Right atrium auricular region (tissue), 2 donors: Measurements from ENCODE around the gene HPSE2. TPM values are rescaled to one million over a fixed set of nuclear protein-coding genes. Genes with fewer than 3 reads are reported as not detected.

Experiments used
- DNase-seq: peaks from one replicate; pipeline ENCODE4 v3.0.0-alpha.2; 2019; ENCODE audit warnings: low spot score
- H3K27ac ChIP-seq, 2 donors: fragments of 200-600 bp; sonication (generic); 1 replicate in 1 of 2; 2 replicates in 1 of 2; pipeline ENCODE4 v1.5.1; 2016 to 2019
- H3K27me3 ChIP-seq, 2 donors: fragments of 200-600 bp; sonication (generic); one replicate each; pipeline versions ENCODE4 v1.5.1 to v1.6.0; 2017 to 2019
- H3K36me3 ChIP-seq: fragments of 200-600 bp; sonication (generic); one replicate; pipeline ENCODE4 v1.5.1; 2016
- H3K4me1 ChIP-seq, 2 donors: fragments of 200-600 bp; sonication (generic); one replicate each; pipeline versions ENCODE4 v1.5.1 to v1.6.0; 2017 to 2019
- H3K4me3 ChIP-seq, 2 donors: fragments of 200-600 bp; sonication (generic); 1 replicate in 1 of 2; 2 replicates in 1 of 2; pipeline ENCODE4 v1.5.1; 2017 to 2019; ENCODE audit warnings: mild to moderate bottlenecking in 1 of 2, moderate library complexity in 1 of 2
- H3K9me3 ChIP-seq, 2 donors: fragments of 200-600 bp; sonication (generic); one replicate each; pipeline ENCODE4 v1.5.1; 2019
- CTCF ChIP-seq, 2 donors: fragments of 200-600 bp; sonication (generic); IDR thresholded peaks; one replicate each; pipeline ENCODE4 v1.5.1; 2019; ENCODE audit warnings: antibody characterized with exemption in 2 of 2
- total RNA-seq, 2 donors: library from RNA; depleted of rRNA; stranded (reverse); fragments of >200 nt; gene quantifications; one replicate each; pipeline ENCODE4 v1.1.0, GENCODE V29; 2016

HPSE2 gene
- total RNA-seq, 2 donors from 2014 or later, result not detected

DNA sequence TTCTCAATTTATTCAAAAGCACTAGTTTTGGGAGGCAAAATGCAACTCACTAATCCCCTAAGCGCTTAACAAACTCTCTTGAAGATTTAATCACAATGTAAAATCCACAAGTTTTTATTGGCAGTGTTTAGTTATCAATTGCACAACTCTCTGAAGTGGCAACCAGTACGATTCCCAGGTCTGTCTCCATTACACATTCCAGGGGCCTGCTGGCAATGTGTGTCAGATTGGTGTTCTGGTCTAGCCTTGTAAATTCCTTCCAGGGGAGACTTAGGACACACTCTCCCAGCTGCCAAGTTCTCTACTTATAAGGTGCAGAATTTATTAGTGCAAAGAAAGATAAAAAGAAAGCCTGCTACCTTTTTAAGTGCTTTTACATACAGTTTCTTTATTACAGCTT is 624.2 kb downstream of the HPSE2 start:
- Histone ChIP-seq H3K27me3 (no peaks in the 10 kb centered on the region), H3K27ac (no peak overlapping the region)

GRCh38 chr10:98610836-98611235 is 624.8 kb downstream of the HPSE2 start:
- Histone ChIP-seq H3K27me3 (no peaks in the 10 kb centered on the region), H3K4me3 (no peak overlapping the region), H3K4me1 (no peaks in the 10 kb centered on the region), H3K36me3 (no peaks in the 10 kb centered on the region), H3K9me3 (no peaks in the 10 kb centered on the region), H3K27ac (no peak overlapping the region)
- no peak for DNase-seq
- TF ChIP-seq CTCF (IDR thresholded peaks at IDR 0.05), result no peak

More for the DNA sequence above, 624.2 kb downstream of the HPSE2 start:
- TF ChIP-seq CTCF (IDR thresholded peaks at IDR 0.05), result no peak
- Histone ChIP-seq H3K9me3 (no peaks in the 10 kb centered on the region), H3K36me3 (no peaks in the 10 kb centered on the region), H3K4me1 (no peaks in the 10 kb centered on the region), H3K4me3 (no peak overlapping the region)
- no peak for DNase-seq

GRCh38 chr10:98610301-98610700 is 625.4 kb downstream of the HPSE2 start:
- Histone ChIP-seq H3K27me3 (no peaks in the 10 kb centered on the region), H3K27ac (no peak overlapping the region), H3K36me3 (no peaks in the 10 kb centered on the region), H3K4me3 (no peak overlapping the region), H3K9me3 (no peaks in the 10 kb centered on the region), H3K4me1 (no peaks in the 10 kb centered on the region)
- TF ChIP-seq CTCF (IDR thresholded peaks at IDR 0.05), result no peak
- no peak for DNase-seq

DNA sequence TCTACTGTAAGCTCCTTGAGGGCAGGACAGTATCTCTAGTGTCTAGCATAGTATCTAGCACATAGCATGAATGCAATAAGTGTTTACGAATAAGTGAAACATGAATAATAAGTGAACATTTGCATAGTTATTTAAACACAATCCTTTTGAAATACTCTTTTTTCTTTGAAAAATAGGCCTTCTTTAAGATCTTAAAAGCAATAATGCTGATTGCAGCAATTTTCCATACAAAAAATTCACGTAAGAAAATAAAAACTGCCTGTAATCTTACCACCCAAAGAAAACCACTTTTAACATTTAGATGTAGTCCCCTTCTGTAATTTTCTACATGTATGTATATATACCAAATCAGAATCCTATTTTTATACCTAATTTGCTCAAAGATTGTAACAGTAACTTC is 626.4 kb downstream of the HPSE2 start:
- TF ChIP-seq CTCF (IDR thresholded peaks at IDR 0.05), result no peak
- Histone ChIP-seq H3K4me1 (no peaks in the 10 kb centered on the region), H3K36me3 (no peaks in the 10 kb centered on the region), H3K27me3 (no peaks in the 10 kb centered on the region), H3K9me3 (no peaks in the 10 kb centered on the region), H3K27ac (no peak overlapping the region), H3K4me3 (no peak overlapping the region)
- DNase-seq, result no peak

DNA sequence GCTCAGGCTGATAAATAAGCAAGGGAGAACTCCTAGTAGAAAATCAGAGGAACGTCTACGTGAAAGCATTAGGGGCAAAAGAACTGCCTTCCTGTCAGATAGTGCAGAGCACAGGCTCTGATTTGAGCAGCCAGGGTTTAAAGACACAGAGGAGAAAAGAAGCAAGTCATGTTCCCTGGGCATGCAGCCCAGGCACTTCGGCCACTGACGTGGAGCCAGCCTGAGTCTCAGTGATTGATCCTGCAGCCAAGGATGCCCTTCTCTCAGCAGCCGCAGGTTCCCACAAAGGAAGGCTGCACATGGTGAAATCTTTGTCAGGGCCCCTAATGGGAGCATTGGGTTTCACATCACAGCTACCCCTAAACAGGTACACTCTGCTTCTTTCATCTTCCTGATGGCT is 627.2 kb downstream of the HPSE2 start:
- H3K27ac ChIP-seq, result no peak overlapping the region

More for the DNA sequence above, 627.2 kb downstream of the HPSE2 start:
- H3K4me1 ChIP-seq, result no peaks in the 10 kb centered on the region
- H3K27me3 ChIP-seq, result no peaks in the 10 kb centered on the region
- no peak overlapping the region for H3K4me3 ChIP-seq
- no peaks in the 10 kb centered on the region for H3K36me3 ChIP-seq
- no peak for TF ChIP-seq CTCF (IDR thresholded peaks at IDR 0.05)
- no peak for DNase-seq
- no peaks in the 10 kb centered on the region for H3K9me3 ChIP-seq
